Kidney epithelial cell (primary cell): ENCODE measurements around the gene KCNJ2. TPM values are rescaled to one million over a fixed set of nuclear protein-coding genes. Genes with fewer than 3 reads are reported as not detected.

Experiments used
- DNase-seq: peaks from one replicate; pipeline ENCODE4 v3.0.0-alpha.2; 2010; ENCODE audit warnings: low read depth
- H3K27me3 ChIP-seq: 2 replicates; pipeline ENCODE4 v1.6.0; 2011; ENCODE audit warnings: low read length; ENCODE audit not compliant: control insufficient read depth, insufficient read depth
- H3K36me3 ChIP-seq: 2 replicates; pipeline ENCODE4 v1.5.1; 2011; ENCODE audit warnings: low read length; ENCODE audit not compliant: control insufficient read depth, insufficient read depth
- H3K4me3 ChIP-seq: 2 replicates; pipeline ENCODE4 v1.5.1; 2011; ENCODE audit warnings: low read depth, mild to moderate bottlenecking, control low read depth, low read length
- total RNA-seq: library from RNA; depleted of rRNA; stranded (reverse); fragments of >200 nt; gene quantifications from 2 replicates; pipeline ENCODE4 v1.2.3, GENCODE V29; 2015
- TF ChIP-seq, protein P1 (sequence below): IDR thresholded peaks from 2 replicates; pipeline ENCODE4 v1.5.1; 2011; ENCODE audit warnings: mild to moderate bottlenecking, moderate library complexity, low read length, control low read depth, inconsistent platforms; ENCODE audit not compliant: insufficient read depth, poor library complexity, severe bottlenecking

The KCNJ2 gene
- total RNA-seq, 1 donor from 2014 or later, result 0.79 TPM

DNA sequence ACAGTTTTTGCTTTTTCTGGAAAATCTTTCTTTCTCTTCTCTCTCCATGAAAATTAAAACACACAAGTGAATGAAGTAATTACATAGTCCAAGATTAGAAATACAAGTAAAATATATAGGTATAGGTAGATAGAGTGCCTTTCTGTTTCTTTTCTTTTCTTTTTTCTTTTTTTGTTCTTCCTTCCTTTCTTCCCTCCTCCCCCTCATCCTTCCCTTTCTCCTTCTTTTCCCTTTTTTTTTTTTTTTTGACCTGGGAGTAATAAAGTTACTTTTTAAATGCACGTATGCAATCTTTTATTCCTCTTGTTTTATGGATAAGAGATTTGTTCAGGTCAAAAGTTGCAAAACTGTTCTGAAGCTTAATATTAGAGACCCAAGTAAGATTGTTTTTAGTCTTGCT is 34.6 kb upstream of the KCNJ2 start:
- no peaks in the 10 kb centered on the region for H3K27me3 ChIP-seq
- H3K4me3 ChIP-seq, result no peak overlapping the region
- DNase-seq, result no peak
- TF ChIP-seq, protein P1, sequence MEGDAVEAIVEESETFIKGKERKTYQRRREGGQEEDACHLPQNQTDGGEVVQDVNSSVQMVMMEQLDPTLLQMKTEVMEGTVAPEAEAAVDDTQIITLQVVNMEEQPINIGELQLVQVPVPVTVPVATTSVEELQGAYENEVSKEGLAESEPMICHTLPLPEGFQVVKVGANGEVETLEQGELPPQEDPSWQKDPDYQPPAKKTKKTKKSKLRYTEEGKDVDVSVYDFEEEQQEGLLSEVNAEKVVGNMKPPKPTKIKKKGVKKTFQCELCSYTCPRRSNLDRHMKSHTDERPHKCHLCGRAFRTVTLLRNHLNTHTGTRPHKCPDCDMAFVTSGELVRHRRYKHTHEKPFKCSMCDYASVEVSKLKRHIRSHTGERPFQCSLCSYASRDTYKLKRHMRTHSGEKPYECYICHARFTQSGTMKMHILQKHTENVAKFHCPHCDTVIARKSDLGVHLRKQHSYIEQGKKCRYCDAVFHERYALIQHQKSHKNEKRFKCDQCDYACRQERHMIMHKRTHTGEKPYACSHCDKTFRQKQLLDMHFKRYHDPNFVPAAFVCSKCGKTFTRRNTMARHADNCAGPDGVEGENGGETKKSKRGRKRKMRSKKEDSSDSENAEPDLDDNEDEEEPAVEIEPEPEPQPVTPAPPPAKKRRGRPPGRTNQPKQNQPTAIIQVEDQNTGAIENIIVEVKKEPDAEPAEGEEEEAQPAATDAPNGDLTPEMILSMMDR, result no peak
- H3K36me3 ChIP-seq, result no peaks in the 10 kb centered on the region

- TF ChIP-seq, protein P1, result no peak
- Histone ChIP-seq H3K4me3 (no peak overlapping the region), H3K27me3 (no peaks in the 10 kb centered on the region), H3K36me3 (no peaks in the 10 kb centered on the region)
- DNase-seq, result no peak
These were observed 33.2 kb upstream of the KCNJ2 start for GRCh38 chr17:70136131-70136530.

DNA sequence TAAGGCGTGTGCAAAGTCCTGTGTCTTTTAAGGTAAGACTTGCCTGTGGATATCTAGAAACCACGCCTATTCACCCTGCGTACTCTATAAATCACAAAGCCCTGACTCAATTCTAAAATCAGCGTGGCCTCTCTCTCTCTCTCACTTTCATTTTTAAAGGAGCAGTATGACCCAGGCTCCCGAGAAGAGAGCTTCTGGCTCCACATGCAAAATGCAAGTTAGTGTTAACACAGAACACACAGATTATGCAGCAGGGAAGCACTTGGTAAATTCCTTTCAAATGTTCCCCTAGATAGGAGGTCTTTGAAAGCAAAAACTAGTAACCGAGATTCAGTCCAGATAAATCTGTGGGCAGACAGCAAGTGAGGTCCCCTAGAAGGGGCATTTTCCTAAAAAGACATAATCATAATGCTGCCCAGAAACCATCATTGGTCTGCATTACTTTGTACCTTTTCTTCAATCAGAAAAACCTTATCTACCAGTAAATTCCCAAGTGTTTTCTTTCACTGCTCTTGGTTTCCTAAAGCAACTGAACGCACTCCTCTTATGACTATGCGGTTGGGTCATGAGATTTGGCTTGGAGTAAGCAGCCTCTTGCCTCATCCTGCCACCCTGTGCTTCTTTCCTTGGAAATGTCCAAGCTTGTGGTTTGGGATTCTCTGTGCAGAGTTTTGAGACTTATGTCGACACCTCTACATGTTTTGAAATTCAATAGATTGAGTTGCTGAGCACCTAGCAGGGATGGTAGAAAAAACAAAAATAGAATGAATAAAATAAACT is 31.7 kb upstream of the KCNJ2 start:
- Histone ChIP-seq H3K27me3 (no peaks in the 10 kb centered on the region), H3K4me3 (no peak overlapping the region), H3K36me3 (no peaks in the 10 kb centered on the region)
- TF ChIP-seq, protein P1, result no peak
- DNase-seq, result peak; percentile 51

DNA sequence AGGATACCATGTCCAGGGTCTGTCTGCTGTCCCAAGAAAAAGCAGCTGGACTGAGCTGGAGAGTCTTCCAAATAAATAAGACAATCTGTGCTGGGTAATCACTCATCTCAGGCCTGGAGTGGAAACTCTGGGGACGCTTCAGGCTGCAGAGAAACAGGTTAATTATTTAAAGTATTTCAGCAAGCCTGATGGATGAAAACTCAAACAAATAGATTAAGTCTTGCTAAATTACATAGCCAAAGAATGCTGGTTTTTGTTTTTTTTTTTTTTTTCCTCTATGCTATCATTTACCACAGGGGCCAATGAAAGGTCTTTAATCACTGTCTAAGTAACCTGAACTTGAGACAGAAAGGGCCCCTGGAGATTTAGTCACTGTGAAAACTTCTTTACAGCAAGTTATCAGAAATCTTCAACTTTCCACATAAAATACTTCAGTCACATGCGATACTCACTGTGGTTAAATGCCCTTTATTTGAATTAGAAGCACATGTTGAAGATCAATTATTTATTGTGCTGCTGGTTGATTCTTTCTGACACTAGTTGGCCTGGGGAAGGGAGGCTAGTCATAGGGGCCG is 31.0 kb upstream of the KCNJ2 start:
- H3K4me3 ChIP-seq, result no peak overlapping the region
- H3K36me3 ChIP-seq, result no peaks in the 10 kb centered on the region
- H3K27me3 ChIP-seq, result no peaks in the 10 kb centered on the region
- DNase-seq, result peak; percentile 12
- TF ChIP-seq, protein P1, result no peak

GRCh38 chr17:70139449-70139993 is 29.8 kb upstream of the KCNJ2 start:
- Histone ChIP-seq H3K36me3 (no peaks in the 10 kb centered on the region), H3K27me3 (no peaks in the 10 kb centered on the region), H3K4me3 (no peak overlapping the region)
- no peak for DNase-seq
- TF ChIP-seq, protein P1, result no peak
